ENCODE data around the gene GRHL1. TPM values are rescaled to one million over a fixed set of nuclear protein-coding genes. Genes with fewer than 3 reads are reported as not detected.

GRHL1 gene
- total and polyA plus RNA-seq, 2 experiments from 2014 or later: 2.9 to 4.2 TPM

- peaks cover 9% of the 10 kb centered on the region for H3K4me1 ChIP-seq (ENCODE audit: insufficient read depth)
- no peak for TF ChIP-seq REST (IDR thresholded peaks at IDR 0.05; ENCODE audit: unreplicated experiment)
- TF ChIP-seq STAT1 (IDR thresholded peaks at IDR 0.05; ENCODE audit: unreplicated experiment): no peak
- TF ChIP-seq JUNB (IDR thresholded peaks at IDR 0.05; ENCODE audit: unreplicated experiment): no peak
- no peak for TF ChIP-seq CREB1 (CRISPR knock-in tag; IDR thresholded peaks at IDR 0.05; ENCODE audit: low read depth)
- TF ChIP-seq CTCF (conservative IDR thresholded peaks at IDR 0.05; ENCODE audit: low read depth in 2 of 2): no peak
- no peak for TF ChIP-seq NANOG (IDR thresholded peaks at IDR 0.05; ENCODE audit: borderline replicate concordance)
- TF ChIP-seq ZNF114 (CRISPR knock-in tag; IDR thresholded peaks at IDR 0.05): no peak
- no peak for TF ChIP-seq ZNF462 (CRISPR knock-in tag; IDR thresholded peaks at IDR 0.05)
- TF ChIP-seq EZH2phosphoT487 (IDR thresholded peaks at IDR 0.05; ENCODE audit: unreplicated experiment): no peak
- TF ChIP-seq ETS1 (IDR thresholded peaks at IDR 0.05): no peak
- no peak for TF ChIP-seq EZH2 (IDR thresholded peaks at IDR 0.05; ENCODE audit: low read depth, unreplicated experiment)
- TF ChIP-seq POLR2AphosphoS5 (IDR thresholded peaks at IDR 0.05; ENCODE audit: low read depth): no peak
- no peak for TF ChIP-seq ZNF331 (CRISPR knock-in tag; IDR thresholded peaks at IDR 0.05; ENCODE audit: low read depth)
- no peak overlapping the region for H3K4me2 ChIP-seq
- no peaks in the 10 kb centered on the region for H3K79me2 ChIP-seq (replicated peaks; ENCODE audit: insufficient read depth)
- H3K27ac ChIP-seq (ENCODE audit: low read depth): no peak overlapping the region
- Mint-ChIP-seq H3K4me3 (no peak overlapping the region), H3K27me3 (ENCODE audit: insufficient read depth, low read depth, poor library complexity) (peaks cover 6% of the 10 kb centered on the region), H3K4me1 (peaks cover 11% of the 10 kb centered on the region), H3K27ac (no peak overlapping the region), H3K36me3 (ENCODE audit: low read depth) (no peaks in the 10 kb centered on the region), H3K9me3 (peaks cover 6% of the 10 kb centered on the region; the same call in 1 of the 3 replicates)
- H3K27me3 ChIP-seq (ENCODE audit: insufficient read depth): no peaks in the 10 kb centered on the region
- DNase-seq (ENCODE audit: low spot score) (no peak), ATAC-seq (no peak)
- H3K4me3 ChIP-seq: no peak overlapping the region
- H3F3A ChIP-seq (replicated peaks; ENCODE audit: low read depth): no peaks in the 10 kb centered on the region
- no peak overlapping the region for H2AFZ ChIP-seq
- H3K36me3 ChIP-seq (ENCODE audit: insufficient read depth): no peaks in the 10 kb centered on the region
- no peaks in the 10 kb centered on the region for H4K20me1 ChIP-seq (replicated peaks; ENCODE audit: insufficient read depth)
- H3K9me2 ChIP-seq (ENCODE audit: insufficient read depth): no peaks in the 10 kb centered on the region
Measured at GRCh38 chr2:10003206-10004125, 52.0 kb downstream of the GRHL1 start.
